H1 (cell line): ENCODE results near the gene MXD1. TPM values are rescaled to one million over a fixed set of nuclear protein-coding genes. Genes with fewer than 3 reads are reported as not detected.

Experiments
- CTCF ChIA-PET: fragments of 300-600 bp; sonication (Branson Sonifier 250); formaldehyde crosslinking; loops from one replicate; lab custom pipeline; 2021; ENCODE audit not compliant: partially characterized antibody; lab: Charles Lee
- POLR2A ChIA-PET: fragments of 300-600 bp; sonication (Branson Sonifier 250); formaldehyde crosslinking; loops from one replicate; lab custom pipeline; 2021; ENCODE audit warnings: inconsistent platforms; ENCODE audit not compliant: partially characterized antibody; lab: Charles Lee
- DNase-seq, 2 experiments: peaks; one replicate each; pipeline versions ENCODE4 v3.0.0 to v3.0.0-alpha.2; 2010 to 2022; ENCODE audit warnings: low spot score in 2 of 2, low read depth in 1 of 2, mixed read lengths in 1 of 2
- FAIRE-seq: peaks from 2 replicates; lab custom pipeline; 2011; peaks lifted over from hg19 to GRCh38; lab: Jason Lieb, UNC
- H2AFZ ChIP-seq: 2 replicates; pipeline ENCODE4 v1.8.1; 2012; ENCODE audit warnings: low read length, inconsistent platforms
- H2AK5ac ChIP-seq: 2 replicates; pipeline ENCODE4 v1.6.1; 2013; ENCODE audit warnings: low read depth, low read length
- H2BK120ac ChIP-seq: replicated peaks from 2 replicates; pipeline ENCODE3; 2013; ENCODE audit warnings: low read depth, low read length, inconsistent platforms
- H2BK12ac ChIP-seq: 2 replicates; pipeline ENCODE4 v1.6.1; 2013; ENCODE audit warnings: low read depth, low read length
- H2BK15ac ChIP-seq: 2 replicates; pipeline ENCODE4 v1.6.1; 2013; ENCODE audit warnings: low read length
- H2BK20ac ChIP-seq: 2 replicates; pipeline ENCODE4 v1.6.1; 2013; ENCODE audit warnings: low read length
- H2BK5ac ChIP-seq: 2 replicates; pipeline ENCODE4 v1.6.1; 2013; ENCODE audit warnings: low read depth, low read length
- H3K14ac ChIP-seq: 2 replicates; pipeline ENCODE4 v1.6.1; 2013; ENCODE audit warnings: inconsistent platforms; ENCODE audit not compliant: insufficient read length
- H3K18ac ChIP-seq: 2 replicates; pipeline ENCODE4 v1.6.1; 2013; ENCODE audit warnings: low read length; ENCODE audit errors: extremely low read depth
- H3K23ac ChIP-seq: 2 replicates; pipeline ENCODE4 v1.6.1; 2013; ENCODE audit warnings: inconsistent platforms; ENCODE audit not compliant: insufficient read length
- H3K23me2 ChIP-seq: 2 replicates; pipeline ENCODE4 v1.6.1; 2013; ENCODE audit warnings: low read depth, low read length
- H3K27ac ChIP-seq: 2 replicates; pipeline ENCODE4 v1.6.1; 2011; ENCODE audit warnings: low read depth, low read length, inconsistent platforms
- H3K27me3 ChIP-seq, 4 experiments: replicated peaks in 1 of 4; 1 replicate in 1 of 4; 2 replicates in 3 of 4; pipeline versions ENCODE4 v1.6.1 to v1.8.1; 2011 to 2013; ENCODE audit warnings: low read length in 3 of 4, mild to moderate bottlenecking in 3 of 4, inconsistent platforms in 2 of 4, mixed read lengths in 2 of 4, moderate library complexity in 1 of 4; ENCODE audit not compliant: control insufficient read depth in 3 of 4, insufficient read depth in 3 of 4; ENCODE audit errors: extremely low read depth in 1 of 4
- H3K36me3 ChIP-seq, 4 experiments: 2 replicates each; pipeline versions ENCODE4 v1.6.1 to v1.8.1; 2011 to 2013; ENCODE audit warnings: mild to moderate bottlenecking in 4 of 4, low read length in 3 of 4, moderate library complexity in 2 of 4, control low read depth in 1 of 4, inconsistent platforms in 1 of 4; ENCODE audit not compliant: insufficient read depth in 4 of 4, control insufficient read depth in 2 of 4
- H3K4ac ChIP-seq: replicated peaks from 2 replicates; pipeline ENCODE3; 2013; ENCODE audit warnings: low read length, low read depth, mixed read lengths, inconsistent platforms; ENCODE audit not compliant: insufficient read length
- H3K4me1 ChIP-seq, 4 experiments: replicated peaks in 1 of 4; 1 replicate in 1 of 4; 2 replicates in 3 of 4; pipeline versions ENCODE4 v1.6.1 to v1.8.1; 2011 to 2013; ENCODE audit warnings: low read length in 3 of 4, inconsistent platforms in 2 of 4, mixed read lengths in 1 of 4; ENCODE audit not compliant: insufficient read depth in 4 of 4, control insufficient read depth in 3 of 4
- H3K4me2 ChIP-seq, 2 experiments: 2 replicates each; pipeline versions ENCODE4 v1.6.1 to v1.8.1; 2011 to 2013; ENCODE audit warnings: low read depth in 2 of 2, low read length in 2 of 2, control low read depth in 1 of 2, inconsistent platforms in 1 of 2, mild to moderate bottlenecking in 1 of 2; ENCODE audit not compliant: insufficient read depth in 1 of 2
- H3K4me3 ChIP-seq, 4 experiments: fragments of 200-600, 300-600 bp in 1 of 4; sonication (generic), shearing (Covaris generic), sonication (Bioruptor Twin) in 1 of 4; 2 replicates each; pipeline versions ENCODE4 v1.5.1 to v1.8.1; 2011 to 2016; ENCODE audit warnings: low read length in 4 of 4, low read depth in 3 of 4, control low read depth in 2 of 4, inconsistent platforms in 2 of 4, mild to moderate bottlenecking in 2 of 4, mixed read lengths in 1 of 4, moderate library complexity in 1 of 4; ENCODE audit not compliant: insufficient read depth in 2 of 4; ENCODE audit errors: extremely low read depth in 1 of 4
- H3K56ac ChIP-seq: replicated peaks from 2 replicates; pipeline ENCODE3; 2013; ENCODE audit warnings: low read depth, mild to moderate bottlenecking, mixed read lengths, low read length, inconsistent platforms; ENCODE audit not compliant: insufficient read length
- H3K79me1 ChIP-seq: 2 replicates; pipeline ENCODE4 v1.6.1; 2013; ENCODE audit warnings: low read depth, low read length, control low read depth
- H3K79me2 ChIP-seq, 2 experiments: 2 replicates each; pipeline versions ENCODE4 v1.6.1 to v1.8.1; 2012 to 2013; ENCODE audit warnings: low read length in 2 of 2, mild to moderate bottlenecking in 2 of 2, inconsistent platforms in 1 of 2; ENCODE audit not compliant: insufficient read depth in 2 of 2, control insufficient read depth in 1 of 2
- H3K9ac ChIP-seq, 4 experiments: replicated peaks in 1 of 4; 1 replicate in 1 of 4; 2 replicates in 3 of 4; pipeline versions ENCODE4 v1.6.1 to v1.8.1; 2011 to 2013; ENCODE audit warnings: low read depth in 3 of 4, low read length in 3 of 4, control low read depth in 2 of 4, mild to moderate bottlenecking in 2 of 4, moderate library complexity in 2 of 4, inconsistent platforms in 1 of 4; ENCODE audit errors: extremely low read depth in 1 of 4
- H3K9me3 ChIP-seq, 2 experiments: 2 replicates each; pipeline versions ENCODE4 v1.6.1 to v1.8.1; 2012 to 2013; ENCODE audit warnings: mild to moderate bottlenecking in 2 of 2, moderate library complexity in 2 of 2, control low read depth in 1 of 2, inconsistent platforms in 1 of 2, low read depth in 1 of 2, low read length in 1 of 2, mixed read lengths in 1 of 2; ENCODE audit not compliant: insufficient read depth in 2 of 2
- H4K20me1 ChIP-seq, 2 experiments: replicated peaks in 1 of 2; 2 replicates each; pipeline versions ENCODE3 to v1.8.1; 2011 to 2013; ENCODE audit warnings: inconsistent platforms in 2 of 2, low read length in 2 of 2, mild to moderate bottlenecking in 1 of 2; ENCODE audit not compliant: insufficient read depth in 2 of 2, control insufficient read depth in 1 of 2
- H4K5ac ChIP-seq: 2 replicates; pipeline ENCODE4 v1.6.1; 2013; ENCODE audit warnings: low read length, low read depth, mixed read lengths, inconsistent platforms; ENCODE audit not compliant: insufficient read length
- H4K8ac ChIP-seq: 2 replicates; pipeline ENCODE4 v1.8.0; 2013; ENCODE audit warnings: mild to moderate bottlenecking, moderate library complexity, low read length, inconsistent platforms; ENCODE audit not compliant: insufficient read depth; ENCODE audit errors: extremely low read depth
- H4K91ac ChIP-seq: replicated peaks from 2 replicates; pipeline ENCODE3; 2013; ENCODE audit warnings: low read length, mixed read lengths, inconsistent platforms; ENCODE audit not compliant: insufficient read length
- JUN ChIP-seq: IDR thresholded peaks from 2 replicates; pipeline ENCODE4 v1.6.1; 2011; ENCODE audit warnings: low read depth, mild to moderate bottlenecking, improper control_type of control experiment, low read length
- ZNF274 ChIP-seq: IDR thresholded peaks from 2 replicates; pipeline ENCODE4 v1.7.0; 2012; ENCODE audit warnings: low read length, borderline replicate concordance; ENCODE audit errors: extremely low read depth
- WGBS, 2 experiments: shearing (Covaris generic) in 1 of 2; methylation state at CpG; one replicate each; pipeline versions ENCODE4 v1.1.6 to v1.1.7; 2013 to 2015; ENCODE audit warnings: low lambda C conversion rate in 2 of 2, mixed read lengths in 2 of 2, inconsistent platforms in 1 of 2, low coverage in 1 of 2, missing lambda C conversion rate in 1 of 2; ENCODE audit not compliant: insufficient replicate concordance in 2 of 2, insufficient coverage in 1 of 2, insufficient read length in 1 of 2; ENCODE audit errors: extremely low coverage in 1 of 2, missing lambda C conversion rate in 1 of 2; 5-methylcytosine and 5-hydroxymethylcytosine counted together
- polyA plus RNA-seq, 7 experiments: library from polyadenylated mRNA; depleted of rRNA in 3 of 7; stranded (reverse) in 5 of 7; unstranded in 2 of 7; fragments of >200 nt in 5 of 7; fragments of 200-250 nt in 2 of 7; gene quantifications; 1 replicate in 5 of 7; 2 replicates in 1 of 7; 4 replicates in 1 of 7; pipeline versions ENCODE4 v1.2.1 to v1.2.3, GENCODE V29; 2011 to 2013; ENCODE audit warnings: missing spikeins in 2 of 7, mixed read lengths in 2 of 7
- total RNA-seq: library from RNA; stranded (reverse); fragmentation: NEBNext Ultra II Directional; extraction: Animal tissue kit (Norgen Biotek cat#: 25700); gene quantifications from 2 replicates; pipeline ENCODE4 v1.2.1, GENCODE V29; 2021
- TF ChIP-seq, protein P1 (sequence below): IDR thresholded peaks from 2 replicates; pipeline ENCODE4 v1.6.1; 2012; ENCODE audit warnings: low read length, inconsistent platforms

MXD1 gene
- total and polyA plus RNA-seq, 2 of the 8 experiments (the other 6 are each of a cell fraction or from before 2014, with no cell fraction given) = 1.6 to 2.6 TPM

DNA sequence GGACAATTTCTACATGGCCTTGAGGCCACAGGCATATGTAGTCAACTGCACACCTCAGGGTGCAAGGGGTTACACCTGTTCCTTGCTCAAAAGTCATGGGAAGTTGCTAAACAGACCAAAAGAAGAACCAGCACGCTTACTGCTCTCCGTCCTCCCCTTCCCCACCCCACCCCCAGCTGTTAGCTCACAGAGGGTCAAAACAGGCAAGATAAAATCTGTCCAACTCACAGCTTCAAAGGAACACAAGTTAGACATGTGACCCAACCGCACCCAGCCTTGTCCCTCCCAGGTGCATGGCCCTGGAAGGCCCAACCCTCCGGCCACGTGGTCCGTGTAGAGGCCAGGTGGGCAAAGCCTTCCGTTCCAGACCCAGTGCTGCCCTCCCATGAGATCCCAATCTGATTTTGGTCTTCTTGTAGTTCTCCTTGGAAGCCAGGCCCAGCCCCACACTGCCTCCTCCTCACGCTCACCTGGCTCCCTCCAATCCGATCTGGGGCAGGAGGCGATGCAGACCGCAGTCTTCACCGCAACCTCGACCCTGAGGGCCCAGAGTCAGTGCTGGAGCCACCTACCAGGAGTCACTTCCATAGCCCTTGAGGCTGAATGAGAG, 61.0 kb downstream of the MXD1 start:
- H3K4ac ChIP-seq = no peak overlapping the region
- CTCF ChIA-PET = interaction anchor here (1.0 to 1.4 kb wide), 3 partner anchors 8 to 87 kb away, joined by 3 to 5 read pairs (median 4); no protein-coding TSS in a partner anchor
- 89% methylated on average over 13 of the region's 13 CpGs; no CpG with 5 or more reads in 1 of the 2 experiments for WGBS, 2 experiments
- no peaks in the 10 kb centered on the region for H3K36me3 ChIP-seq
- H2BK120ac ChIP-seq = no peak overlapping the region
- no peak overlapping the region; the same call in 1 of the 2 replicates for H4K8ac ChIP-seq
- no peak overlapping the region for H2AK5ac ChIP-seq
- 0 out of 2 replicates have a peak overlapping the region, but pooled peaks have one; percentile 30 for H2BK5ac ChIP-seq
- no peaks in the 10 kb centered on the region for H4K20me1 ChIP-seq
- no peak overlapping the region for H3K56ac ChIP-seq
- H3K4me2 ChIP-seq = no peak overlapping the region
- POLR2A ChIA-PET = interaction anchor here (1.0 to 1.9 kb wide), 2 partner anchors 11 to 110 kb away, joined by 3 to 7 read pairs; no protein-coding TSS in a partner anchor
- FAIRE-seq = no peak
- H3K79me1 ChIP-seq = no peaks in the 10 kb centered on the region
- H4K5ac ChIP-seq = no peak overlapping the region
- no peak overlapping the region for H2BK20ac ChIP-seq
- no peak overlapping the region for H3K4me3 ChIP-seq
- DNase-seq = no peak
- H2BK15ac ChIP-seq = no peak overlapping the region
- no peaks in the 10 kb centered on the region for H3K27me3 ChIP-seq
- no peak overlapping the region for H4K91ac ChIP-seq
- H3K4me1 ChIP-seq = peaks cover 0 to 4% (median 3%) of the 10 kb centered on the region in 4 experiments; a peak in 4 of 7 replicates
- H3K79me2 ChIP-seq = no peaks in the 10 kb centered on the region
- no peaks in the 10 kb centered on the region for H3K9me3 ChIP-seq
- H3K27ac ChIP-seq = no peak overlapping the region
- H3K18ac ChIP-seq = no peak overlapping the region
- no peak overlapping the region for H3K9ac ChIP-seq
- H3K23me2 ChIP-seq = no peaks in the 10 kb centered on the region
- H2AFZ ChIP-seq = no peak overlapping the region
- H2BK12ac ChIP-seq = no peak overlapping the region
- H3K14ac ChIP-seq = no peak overlapping the region
- H3K23ac ChIP-seq = no peak overlapping the region
- TF ChIP-seq JUN (no peak), ZNF274 (no peak)
- TF ChIP-seq, protein P1, sequence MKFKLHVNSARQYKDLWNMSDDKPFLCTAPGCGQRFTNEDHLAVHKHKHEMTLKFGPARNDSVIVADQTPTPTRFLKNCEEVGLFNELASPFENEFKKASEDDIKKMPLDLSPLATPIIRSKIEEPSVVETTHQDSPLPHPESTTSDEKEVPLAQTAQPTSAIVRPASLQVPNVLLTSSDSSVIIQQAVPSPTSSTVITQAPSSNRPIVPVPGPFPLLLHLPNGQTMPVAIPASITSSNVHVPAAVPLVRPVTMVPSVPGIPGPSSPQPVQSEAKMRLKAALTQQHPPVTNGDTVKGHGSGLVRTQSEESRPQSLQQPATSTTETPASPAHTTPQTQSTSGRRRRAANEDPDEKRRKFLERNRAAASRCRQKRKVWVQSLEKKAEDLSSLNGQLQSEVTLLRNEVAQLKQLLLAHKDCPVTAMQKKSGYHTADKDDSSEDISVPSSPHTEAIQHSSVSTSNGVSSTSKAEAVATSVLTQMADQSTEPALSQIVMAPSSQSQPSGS = no peak
